ENCODE measurements around the gene RCOR3. TPM values are rescaled to one million over a fixed set of nuclear protein-coding genes. Genes with fewer than 3 reads are reported as not detected.
A peak's percentile ranks its signal among the peaks of the same experiment; 100 is the strongest.

The RCOR3 gene
- total RNA-seq, 6 experiments from 2014 or later: 22.7 to 30.9 (median 24.8) TPM

- no peak for TF ChIP-seq CTCF (IDR thresholded peaks at IDR 0.05)
- no peak overlapping the region for H3K27ac Mint-ChIP-seq
- peak; percentile 25 for DNase-seq
- no peaks in the 10 kb centered on the region for H3K27me3 Mint-ChIP-seq (ENCODE audit: insufficient read depth)
- H3K4me3 Mint-ChIP-seq: no peak overlapping the region
- no peaks in the 10 kb centered on the region for H3K9me3 Mint-ChIP-seq
- peaks cover 25% of the 10 kb centered on the region for H3K36me3 Mint-ChIP-seq (ENCODE audit: low read depth)
- no peaks in the 10 kb centered on the region; the same call in 1 of the 2 replicates for H3K4me1 Mint-ChIP-seq (ENCODE audit: low read depth)
Observed at GRCh38 chr1:211285196-211285595, 26.0 kb downstream of the RCOR3 start.

GRCh38 chr1:211287218-211287617 is 28.1 kb downstream of the RCOR3 start:
- TF ChIP-seq CTCF (IDR thresholded peaks at IDR 0.05): no peak
- Mint-ChIP-seq H3K27me3 (ENCODE audit: insufficient read depth) (no peaks in the 10 kb centered on the region), H3K4me3 (no peak overlapping the region), H3K9me3 (no peaks in the 10 kb centered on the region), H3K36me3 (ENCODE audit: low read depth) (peaks cover 33% of the 10 kb centered on the region), H3K4me1 (ENCODE audit: low read depth) (no peaks in the 10 kb centered on the region; the same call in 1 of the 2 replicates), H3K27ac (no peak overlapping the region; the same call in 1 of the 2 replicates)
- no peak for DNase-seq

GRCh38 chr1:211292411-211292810 is 33.2 kb downstream of the RCOR3 start:
- Mint-ChIP-seq H3K4me1 (ENCODE audit: low read depth) (peaks cover 7% of the 10 kb centered on the region; the same call in 1 of the 2 replicates), H3K4me3 (no peak overlapping the region), H3K9me3 (no peaks in the 10 kb centered on the region), H3K36me3 (ENCODE audit: low read depth) (peaks cover 29% of the 10 kb centered on the region), H3K27ac (no peak overlapping the region), H3K27me3 (ENCODE audit: insufficient read depth) (no peaks in the 10 kb centered on the region)
- TF ChIP-seq CTCF (IDR thresholded peaks at IDR 0.05): no peak
- no peak for DNase-seq

- no peak for TF ChIP-seq CTCF (IDR thresholded peaks at IDR 0.05)
- H3K4me1 Mint-ChIP-seq (ENCODE audit: low read depth): peaks cover 7% of the 10 kb centered on the region; the same call in 1 of the 2 replicates
- no peaks in the 10 kb centered on the region for H3K9me3 Mint-ChIP-seq
- H3K27me3 Mint-ChIP-seq (ENCODE audit: insufficient read depth): no peaks in the 10 kb centered on the region
- DNase-seq: no peak
- H3K27ac Mint-ChIP-seq: no peak overlapping the region
- H3K4me3 Mint-ChIP-seq: no peak overlapping the region
- peaks cover 34% of the 10 kb centered on the region for H3K36me3 Mint-ChIP-seq (ENCODE audit: low read depth)
Observed at GRCh38 chr1:211296396-211296795, 37.2 kb downstream of the RCOR3 start.

- Mint-ChIP-seq H3K4me1 (ENCODE audit: low read depth) (peaks cover 21% of the 10 kb centered on the region), H3K9me3 (no peaks in the 10 kb centered on the region), H3K27ac (peak overlapping the region; percentile 72), H3K4me3 (no peak overlapping the region), H3K36me3 (ENCODE audit: low read depth) (peaks cover 25% of the 10 kb centered on the region), H3K27me3 (ENCODE audit: insufficient read depth) (no peaks in the 10 kb centered on the region; the same call in 1 of the 2 replicates)
- peak; percentile 50 for DNase-seq
- no peak for TF ChIP-seq CTCF (IDR thresholded peaks at IDR 0.05)
Observed at GRCh38 chr1:211305044-211305443, 45.9 kb downstream of the RCOR3 start.

- H3K36me3 Mint-ChIP-seq (ENCODE audit: low read depth): peaks cover 20% of the 10 kb centered on the region
- no peak overlapping the region for H3K4me3 Mint-ChIP-seq
Observed at GRCh38 chr1:211309617-211310016, 50.5 kb downstream of the RCOR3 start.

More at GRCh38 chr1:211309617-211310016, 50.5 kb downstream of the RCOR3 start:
- TF ChIP-seq CTCF (IDR thresholded peaks at IDR 0.05): no peak
- DNase-seq: no peak
- Mint-ChIP-seq H3K27me3 (ENCODE audit: insufficient read depth) (no peaks in the 10 kb centered on the region), H3K27ac (no peak overlapping the region), H3K4me1 (ENCODE audit: low read depth) (peaks cover 9% of the 10 kb centered on the region), H3K9me3 (no peaks in the 10 kb centered on the region)
